DOHH2 (cell line): ENCODE measurements around the gene B3GNT2.

ENCODE experiments used
- EZH2phosphoT487 ChIP-seq: fragments of 200-600 bp; sonication (generic); IDR thresholded peaks from 2 replicates; pipeline ENCODE4 v1.6.1; 2017; ENCODE audit warnings: borderline replicate concordance, mild to moderate bottlenecking, antibody characterized with exemption, low read length, moderate library complexity, mixed read lengths
- TF ChIP-seq, protein P1 (sequence below): fragments of 200-600 bp; sonication (generic); IDR thresholded peaks from one replicate; pipeline ENCODE4 v1.5.1; 2014; ENCODE audit warnings: antibody characterized with exemption, mild to moderate bottlenecking, low read depth, low read length; ENCODE audit not compliant: poor library complexity, severe bottlenecking

DNA sequence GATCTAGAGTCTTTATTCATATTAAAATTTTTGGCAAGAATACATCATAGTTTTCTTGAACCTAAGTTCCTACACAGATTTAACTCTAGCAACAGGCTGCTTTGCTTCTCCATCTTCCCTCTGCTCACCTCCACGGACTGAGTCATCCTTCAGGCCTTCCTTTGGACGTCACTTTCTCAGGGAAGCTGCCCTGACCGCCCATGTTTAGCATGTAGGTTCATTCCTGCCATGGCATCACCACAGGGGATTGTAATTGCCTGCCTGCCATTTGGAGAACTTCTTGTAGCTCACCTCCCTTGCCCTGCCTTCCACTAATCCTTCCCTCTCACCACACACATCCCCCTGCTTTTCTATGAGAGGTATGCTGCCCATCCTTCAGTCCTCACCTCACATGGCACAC is 43.9 kb upstream of the B3GNT2 start:
- TF ChIP-seq, protein P1, sequence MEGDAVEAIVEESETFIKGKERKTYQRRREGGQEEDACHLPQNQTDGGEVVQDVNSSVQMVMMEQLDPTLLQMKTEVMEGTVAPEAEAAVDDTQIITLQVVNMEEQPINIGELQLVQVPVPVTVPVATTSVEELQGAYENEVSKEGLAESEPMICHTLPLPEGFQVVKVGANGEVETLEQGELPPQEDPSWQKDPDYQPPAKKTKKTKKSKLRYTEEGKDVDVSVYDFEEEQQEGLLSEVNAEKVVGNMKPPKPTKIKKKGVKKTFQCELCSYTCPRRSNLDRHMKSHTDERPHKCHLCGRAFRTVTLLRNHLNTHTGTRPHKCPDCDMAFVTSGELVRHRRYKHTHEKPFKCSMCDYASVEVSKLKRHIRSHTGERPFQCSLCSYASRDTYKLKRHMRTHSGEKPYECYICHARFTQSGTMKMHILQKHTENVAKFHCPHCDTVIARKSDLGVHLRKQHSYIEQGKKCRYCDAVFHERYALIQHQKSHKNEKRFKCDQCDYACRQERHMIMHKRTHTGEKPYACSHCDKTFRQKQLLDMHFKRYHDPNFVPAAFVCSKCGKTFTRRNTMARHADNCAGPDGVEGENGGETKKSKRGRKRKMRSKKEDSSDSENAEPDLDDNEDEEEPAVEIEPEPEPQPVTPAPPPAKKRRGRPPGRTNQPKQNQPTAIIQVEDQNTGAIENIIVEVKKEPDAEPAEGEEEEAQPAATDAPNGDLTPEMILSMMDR: no peak
- no peak for TF ChIP-seq EZH2phosphoT487
